Measurements from ENCODE around the gene ATXN10. TPM values are rescaled to one million over a fixed set of nuclear protein-coding genes. Genes with fewer than 3 reads are reported as not detected.

Gene ATXN10
- total and polyA plus RNA-seq, 10 of the 15 experiments (the other 5 are each of a cell fraction or from before 2014, with no cell fraction given): 29.2 to 249 (median 146) TPM

DNA sequence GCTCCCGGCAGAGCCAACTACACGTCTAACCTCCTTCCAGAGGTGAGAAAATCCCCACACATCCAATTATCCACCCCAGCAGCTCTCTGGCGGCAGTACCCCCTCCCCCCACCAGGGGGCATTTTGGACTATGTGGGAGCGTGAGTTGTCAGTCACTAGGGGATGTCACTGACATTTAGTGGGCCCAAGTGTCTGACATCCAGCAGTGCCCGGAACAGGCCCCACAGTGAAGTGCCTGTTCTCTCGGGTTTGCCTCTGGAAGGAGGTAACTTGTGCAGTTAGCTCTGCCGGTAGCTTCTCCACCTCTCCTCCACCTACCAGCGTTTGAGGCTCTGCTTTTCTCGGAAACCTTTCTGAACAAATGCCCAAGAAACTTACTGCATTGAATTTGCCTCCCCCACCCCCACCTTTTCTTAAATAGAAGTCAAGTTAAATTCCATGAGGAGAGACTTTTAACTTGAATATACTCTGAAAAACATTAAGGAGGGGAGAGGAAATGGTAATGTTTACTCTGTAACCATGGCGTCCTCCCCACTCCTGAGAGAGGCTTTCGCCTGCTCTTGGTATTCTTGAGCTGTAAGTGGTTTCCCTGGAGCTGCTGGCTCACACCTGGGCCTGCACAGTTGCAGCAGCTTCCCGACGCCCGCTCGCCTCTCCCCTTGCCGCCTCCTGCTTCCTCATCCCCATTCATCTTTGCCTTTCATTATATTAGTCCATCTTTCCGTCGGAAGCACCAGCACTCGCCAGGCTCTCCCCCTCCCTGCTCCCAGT lies 192.5 kb downstream of the ATXN10 start:
- RAD21 ChIA-PET (ENCODE audit: unreplicated experiment): interaction anchor here (0.6 to 1.6 kb wide), 3 partner anchors 182 to 281 kb away, joined by 3 to 5 read pairs (median 3); no protein-coding TSS in a partner anchor
- Histone ChIP-seq H3K9ac (ENCODE audit: control insufficient read depth, insufficient read depth, low read length) (no peak overlapping the region), H3K27ac (ENCODE audit: control insufficient read depth, insufficient read depth) (no peak overlapping the region), H3K4me1 (ENCODE audit: control insufficient read depth, insufficient read depth, low read length) (no peaks in the 10 kb centered on the region), H2AFZ (ENCODE audit: control insufficient read depth, low read depth, low read length) (no peak overlapping the region), H3K4me2 (ENCODE audit: control insufficient read depth, insufficient read depth) (no peak overlapping the region), H3K79me2 (ENCODE audit: control insufficient read depth, insufficient read depth, low read length) (no peaks in the 10 kb centered on the region), H3K27me3 (replicated peaks in 1 of 2; ENCODE audit: control insufficient read depth in 2 of 2, insufficient read depth in 2 of 2, low read length in 1 of 2) (peaks cover 3 to 4% of the 10 kb centered on the region in 2 experiments; a peak in 3 of 4 replicates), H3K9me3 (replicated peaks; ENCODE audit: control insufficient read depth, insufficient read depth, low read length) (no peaks in the 10 kb centered on the region), H4K20me1 (ENCODE audit: control insufficient read depth, insufficient read depth) (no peaks in the 10 kb centered on the region), H3K36me3 (ENCODE audit: control insufficient read depth in 2 of 2, insufficient read depth in 2 of 2, low read length in 1 of 2) (no peaks in the 10 kb centered on the region), H3K4me3 (no peak overlapping the region)
- intact Hi-C loops (cut with micrococcal nuclease; ENCODE audit: unreplicated experiment) (loop anchor here (10.0 kb wide), 1 partner anchor 219 kb away; no protein-coding TSS in a partner anchor), in situ Hi-C loops (cut with MboI) (no loop called here)
- DNase-seq (ENCODE audit: low read depth, low spot score) (no peak), FAIRE-seq (no peak), ATAC-seq (peak; percentile 82)
- WGBS (ENCODE audit: insufficient coverage, insufficient replicate concordance, low lambda C conversion rate, missing lambda C conversion rate): 42% methylated on average over 19 of the region's 19 CpGs
- SMC1A ChIA-PET (ENCODE audit: uncharacterized antibody, unreplicated experiment): interaction anchor here (0.6 to 2.5 kb wide), 5 partner anchors 10 to 335 kb away, joined by 3 to 12 read pairs (median 3); no protein-coding TSS in a partner anchor
- BruUV-seq (replicated peaks): no TSS peak
- POLR2A ChIA-PET: interaction anchor here (0.7 kb wide), 1 partner anchor 157 kb away, joined by 3 read pairs; no protein-coding TSS in a partner anchor
- CTCF ChIA-PET: interaction anchor here (0.5 to 3.5 kb wide), 19 partner anchors 10 to 1071 kb away, joined by 3 to 32 read pairs (median 4); no protein-coding TSS in a partner anchor
- TF ChIP-seq JUND (IDR thresholded peaks at IDR 0.05; ENCODE audit: low read depth, low read length) (no peak), ZZZ3 (IDR thresholded peaks at IDR 0.05; ENCODE audit: control insufficient read depth, insufficient read length, low read depth) (no peak), CBX5 (IDR thresholded peaks at IDR 0.05; ENCODE audit: low read depth) (no peak), TARDBP (IDR thresholded peaks at IDR 0.05; ENCODE audit: borderline replicate concordance) (no peak), POLR2AphosphoS2 (IDR thresholded peaks at IDR 0.05; ENCODE audit: low read depth, low read length) (no peak), IKZF1 (conservative IDR thresholded peaks at IDR 0.05) (no peak), IKZF2 (IDR thresholded peaks at IDR 0.05) (no peak), BRCA1 (IDR thresholded peaks at IDR 0.05; ENCODE audit: low read depth, low read length) (no peak), SMC3 (IDR thresholded peaks at IDR 0.05; ENCODE audit: borderline replicate concordance, low read length) (peak; percentile 64), BCL11A (IDR thresholded peaks at IDR 0.05; ENCODE audit: low read depth, low read length) (no peak), SMAD1 (IDR thresholded peaks at IDR 0.05; ENCODE audit: low read depth, partially characterized antibody) (no peak), NR2F1 (conservative IDR thresholded peaks at IDR 0.05) (no peak), RAD21 (IDR thresholded peaks at IDR 0.05; ENCODE audit: insufficient read depth, low read depth, low read length) (peak; percentile 44), ZNF274 (IDR thresholded peaks at IDR 0.05; ENCODE audit: insufficient read depth, insufficient read length) (no peak)
- TF ChIP-seq, protein P1, sequence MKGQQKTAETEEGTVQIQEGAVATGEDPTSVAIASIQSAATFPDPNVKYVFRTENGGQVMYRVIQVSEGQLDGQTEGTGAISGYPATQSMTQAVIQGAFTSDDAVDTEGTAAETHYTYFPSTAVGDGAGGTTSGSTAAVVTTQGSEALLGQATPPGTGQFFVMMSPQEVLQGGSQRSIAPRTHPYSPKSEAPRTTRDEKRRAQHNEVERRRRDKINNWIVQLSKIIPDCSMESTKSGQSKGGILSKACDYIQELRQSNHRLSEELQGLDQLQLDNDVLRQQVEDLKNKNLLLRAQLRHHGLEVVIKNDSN (IDR thresholded peaks at IDR 0.05; ENCODE audit: borderline replicate concordance, extremely low read length, insufficient read depth, low read depth, low read length): no peak
- TF ChIP-seq, protein P2, sequence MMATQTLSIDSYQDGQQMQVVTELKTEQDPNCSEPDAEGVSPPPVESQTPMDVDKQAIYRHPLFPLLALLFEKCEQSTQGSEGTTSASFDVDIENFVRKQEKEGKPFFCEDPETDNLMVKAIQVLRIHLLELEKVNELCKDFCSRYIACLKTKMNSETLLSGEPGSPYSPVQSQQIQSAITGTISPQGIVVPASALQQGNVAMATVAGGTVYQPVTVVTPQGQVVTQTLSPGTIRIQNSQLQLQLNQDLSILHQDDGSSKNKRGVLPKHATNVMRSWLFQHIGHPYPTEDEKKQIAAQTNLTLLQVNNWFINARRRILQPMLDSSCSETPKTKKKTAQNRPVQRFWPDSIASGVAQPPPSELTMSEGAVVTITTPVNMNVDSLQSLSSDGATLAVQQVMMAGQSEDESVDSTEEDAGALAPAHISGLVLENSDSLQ (IDR thresholded peaks at IDR 0.05): peak; percentile 78
- TF ChIP-seq, protein P3, sequence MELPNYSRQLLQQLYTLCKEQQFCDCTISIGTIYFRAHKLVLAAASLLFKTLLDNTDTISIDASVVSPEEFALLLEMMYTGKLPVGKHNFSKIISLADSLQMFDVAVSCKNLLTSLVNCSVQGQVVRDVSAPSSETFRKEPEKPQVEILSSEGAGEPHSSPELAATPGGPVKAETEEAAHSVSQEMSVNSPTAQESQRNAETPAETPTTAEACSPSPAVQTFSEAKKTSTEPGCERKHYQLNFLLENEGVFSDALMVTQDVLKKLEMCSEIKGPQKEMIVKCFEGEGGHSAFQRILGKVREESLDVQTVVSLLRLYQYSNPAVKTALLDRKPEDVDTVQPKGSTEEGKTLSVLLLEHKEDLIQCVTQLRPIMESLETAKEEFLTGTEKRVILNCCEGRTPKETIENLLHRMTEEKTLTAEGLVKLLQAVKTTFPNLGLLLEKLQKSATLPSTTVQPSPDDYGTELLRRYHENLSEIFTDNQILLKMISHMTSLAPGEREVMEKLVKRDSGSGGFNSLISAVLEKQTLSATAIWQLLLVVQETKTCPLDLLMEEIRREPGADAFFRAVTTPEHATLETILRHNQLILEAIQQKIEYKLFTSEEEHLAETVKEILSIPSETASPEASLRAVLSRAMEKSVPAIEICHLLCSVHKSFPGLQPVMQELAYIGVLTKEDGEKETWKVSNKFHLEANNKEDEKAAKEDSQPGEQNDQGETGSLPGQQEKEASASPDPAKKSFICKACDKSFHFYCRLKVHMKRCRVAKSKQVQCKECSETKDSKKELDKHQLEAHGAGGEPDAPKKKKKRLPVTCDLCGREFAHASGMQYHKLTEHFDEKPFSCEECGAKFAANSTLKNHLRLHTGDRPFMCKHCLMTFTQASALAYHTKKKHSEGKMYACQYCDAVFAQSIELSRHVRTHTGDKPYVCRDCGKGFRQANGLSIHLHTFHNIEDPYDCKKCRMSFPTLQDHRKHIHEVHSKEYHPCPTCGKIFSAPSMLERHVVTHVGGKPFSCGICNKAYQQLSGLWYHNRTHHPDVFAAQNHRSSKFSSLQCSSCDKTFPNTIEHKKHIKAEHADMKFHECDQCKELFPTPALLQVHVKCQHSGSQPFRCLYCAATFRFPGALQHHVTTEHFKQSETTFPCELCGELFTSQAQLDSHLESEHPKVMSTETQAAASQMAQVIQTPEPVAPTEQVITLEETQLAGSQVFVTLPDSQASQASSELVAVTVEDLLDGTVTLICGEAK (IDR thresholded peaks at IDR 0.05; ENCODE audit: borderline replicate concordance): no peak

Measured in GM12878 (cell line).